D721Med (cell line): ENCODE data around the gene LITAFD.

Experiments
- DNase-seq: peaks from one replicate; pipeline ENCODE4 v3.0.0; 2011; ENCODE audit warnings: low spot score; ENCODE audit not compliant: insufficient read length
- FAIRE-seq: peaks from 2 replicates; lab custom pipeline; 2011; peaks lifted over from hg19 to GRCh38; lab: Jason Lieb, UNC
- CTCF ChIP-seq: IDR thresholded peaks from 2 replicates; pipeline ENCODE4 v1.5.1; 2012; ENCODE audit warnings: mild to moderate bottlenecking, control low read depth; ENCODE audit not compliant: insufficient read depth; ENCODE audit errors: missing control alignments

The LITAFD gene

GRCh38 chr16:8858994-8859912 is 22.9 kb upstream of the LITAFD start:
- TF ChIP-seq CTCF: no peak
- no peak for FAIRE-seq
- no peak for DNase-seq

DNA sequence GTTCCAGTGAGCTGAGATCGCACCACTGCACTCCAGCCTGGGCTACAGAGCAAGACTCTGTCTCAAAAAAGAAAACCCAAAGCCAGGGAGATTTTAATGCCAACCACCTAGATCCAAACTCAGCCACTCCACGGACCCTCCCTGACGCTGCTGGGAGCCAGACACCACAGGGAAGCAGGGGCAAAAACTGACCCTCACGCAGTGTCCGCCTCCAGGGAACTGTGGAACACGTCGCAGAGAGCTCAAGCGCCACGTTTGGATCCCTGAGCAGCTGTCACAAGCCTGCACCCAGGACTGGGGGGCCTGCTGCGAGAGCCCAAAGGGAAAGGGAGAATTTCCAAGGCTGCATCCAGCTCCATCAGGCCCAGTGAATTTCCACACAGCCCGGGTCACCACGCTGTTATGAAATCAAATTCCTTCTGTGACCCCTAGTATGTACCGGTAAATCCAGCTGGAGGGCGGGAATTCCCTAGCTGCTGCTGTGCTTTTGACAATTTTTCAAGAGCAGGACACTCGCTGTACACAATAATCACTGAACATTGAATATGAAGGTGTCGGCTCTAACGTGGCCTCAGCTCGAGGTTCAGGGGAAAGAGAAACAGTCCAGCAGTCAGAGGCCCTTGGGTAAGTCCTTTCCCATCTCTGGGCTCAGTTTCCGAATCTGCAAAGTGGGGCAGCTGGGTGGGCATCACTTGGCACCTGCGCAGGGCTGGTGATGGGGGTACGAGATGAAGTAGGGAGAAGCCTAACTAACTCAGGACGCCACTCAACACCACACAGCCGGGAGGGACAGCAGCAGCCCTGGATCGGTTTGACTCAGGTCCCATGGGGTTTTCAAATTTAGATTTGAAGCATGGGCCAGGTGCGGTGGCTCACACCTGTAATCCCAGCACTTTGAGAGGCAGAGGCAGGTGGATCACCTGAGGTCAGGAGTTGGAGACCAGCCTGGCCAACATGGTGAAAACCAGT is 22.0 kb upstream of the LITAFD start:
- DNase-seq (no peak), FAIRE-seq (no peak)
- no peak for TF ChIP-seq CTCF

DNA sequence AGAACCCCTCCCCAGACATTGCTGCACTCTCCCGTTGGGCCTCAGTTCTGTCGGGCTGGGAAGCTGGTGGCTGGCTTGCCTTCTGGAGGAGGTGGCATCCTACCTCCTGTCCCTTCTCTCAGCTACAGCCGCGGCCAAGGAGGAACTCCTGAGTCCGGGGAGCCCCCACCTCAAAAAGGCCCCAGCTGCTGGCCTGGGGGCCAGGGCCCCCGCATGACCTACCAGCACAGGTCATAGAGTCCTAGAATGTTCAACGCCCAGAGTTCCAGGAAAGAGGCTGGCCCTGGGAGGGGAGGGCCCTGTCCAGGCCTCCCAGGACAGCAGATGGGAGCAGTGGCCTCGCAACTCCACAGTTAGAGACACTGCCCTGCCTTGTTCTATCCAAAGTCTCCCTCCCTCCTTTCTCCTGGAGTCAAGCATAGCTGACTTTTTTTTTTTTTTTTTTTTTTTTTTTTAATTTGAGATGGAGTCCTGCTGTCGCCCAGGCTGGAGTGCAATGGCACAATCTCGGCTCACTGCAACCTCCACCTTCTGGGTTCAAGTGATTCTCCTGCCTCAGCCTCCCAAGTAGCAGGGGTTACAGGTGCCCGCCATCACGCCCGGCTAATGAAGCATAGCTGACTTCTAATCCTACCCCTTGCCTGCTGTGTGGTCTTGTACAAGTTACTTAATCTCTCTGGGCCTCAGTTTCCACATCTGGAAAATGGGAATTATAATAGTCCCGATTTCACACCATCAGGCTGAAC is 20.4 kb upstream of the LITAFD start:
- DNase-seq (no peak), FAIRE-seq (no peak)
- no peak for TF ChIP-seq CTCF

GRCh38 chr16:8862309-8863130 is 19.6 kb upstream of the LITAFD start:
- FAIRE-seq (no peak), DNase-seq (no peak)
- no peak for TF ChIP-seq CTCF

DNA sequence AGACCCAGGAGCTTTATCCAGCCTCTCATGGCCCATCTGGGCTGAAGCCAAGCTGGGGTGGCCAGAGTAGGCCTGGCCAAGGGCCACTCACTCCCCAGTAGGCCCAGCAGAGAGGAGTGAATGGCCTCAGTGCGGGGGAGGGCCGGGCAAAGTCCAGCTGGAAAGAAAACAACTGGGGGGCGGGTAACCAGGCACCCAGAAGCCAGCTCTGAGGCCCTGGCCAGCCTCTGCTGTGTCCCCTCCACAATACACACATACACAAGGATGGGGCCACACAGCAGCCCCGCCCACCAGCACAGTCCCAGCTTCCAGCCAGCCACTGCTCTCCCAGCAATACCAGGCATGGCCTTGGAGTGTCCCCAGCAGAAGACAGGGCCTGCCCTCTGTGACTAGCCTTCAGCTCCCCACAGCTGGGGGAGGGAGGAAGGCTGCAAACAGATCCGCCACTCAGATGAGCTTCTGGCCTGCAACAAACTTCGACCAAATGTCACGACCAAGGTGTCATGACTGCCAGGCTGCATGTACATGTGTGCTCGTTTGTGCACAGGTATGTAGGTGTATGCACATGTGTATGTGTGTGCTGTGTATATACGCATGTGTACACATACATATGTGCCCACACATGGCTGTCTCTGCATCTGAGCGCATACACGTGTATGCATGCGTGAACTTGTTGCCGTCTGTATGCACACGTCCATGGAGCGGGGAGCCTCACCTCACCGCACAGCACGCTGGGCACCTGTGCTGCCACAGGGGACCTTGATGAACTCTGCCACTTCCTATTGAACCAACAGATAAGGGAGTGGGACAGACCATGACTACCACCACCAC is 18.3 kb upstream of the LITAFD start:
- FAIRE-seq (no peak), DNase-seq (no peak)

More for the DNA sequence above, 18.3 kb upstream of the LITAFD start:
- TF ChIP-seq CTCF: no peak
